Fibroblast of pulmonary artery (primary cell): ENCODE results near the gene CBL.
A peak's percentile ranks its signal among the peaks of the same experiment; 100 is the strongest.

Experiments used
- DNase-seq: peaks from one replicate; pipeline ENCODE4 v3.0.0-alpha.2; 2010; ENCODE audit warnings: low read depth
- H3K4me3 ChIP-seq: replicated peaks from 2 replicates; pipeline ENCODE4 v1.5.1; 2011; ENCODE audit warnings: low read depth, mild to moderate bottlenecking, control low read depth, low read length, moderate library complexity
- TF ChIP-seq, protein P1 (sequence below): IDR thresholded peaks from 2 replicates; pipeline ENCODE4 v1.5.1; 2011; ENCODE audit warnings: mild to moderate bottlenecking, control low read depth, low read length, inconsistent platforms; ENCODE audit errors: missing control alignments

The CBL gene

DNA sequence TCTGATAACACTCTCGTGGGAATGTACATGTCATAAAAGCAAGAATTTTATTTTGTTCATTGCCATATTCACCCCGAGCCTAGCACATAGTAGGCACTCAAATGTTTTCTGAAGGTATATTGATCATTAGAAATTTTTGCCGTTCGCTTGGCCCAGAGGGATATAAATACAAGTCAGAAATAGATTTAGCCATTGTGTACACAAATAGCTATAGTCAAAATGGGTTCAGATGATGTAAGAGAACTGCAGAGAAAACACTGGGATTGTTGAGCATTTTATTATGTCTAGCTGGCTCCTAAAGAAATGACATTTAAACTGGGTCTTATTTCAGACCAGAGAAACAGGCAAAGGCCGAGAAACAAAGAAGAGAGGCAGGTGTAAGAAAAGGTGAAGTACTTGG lies 61.5 kb downstream of the CBL start:
- no peak for DNase-seq
- TF ChIP-seq, protein P1, sequence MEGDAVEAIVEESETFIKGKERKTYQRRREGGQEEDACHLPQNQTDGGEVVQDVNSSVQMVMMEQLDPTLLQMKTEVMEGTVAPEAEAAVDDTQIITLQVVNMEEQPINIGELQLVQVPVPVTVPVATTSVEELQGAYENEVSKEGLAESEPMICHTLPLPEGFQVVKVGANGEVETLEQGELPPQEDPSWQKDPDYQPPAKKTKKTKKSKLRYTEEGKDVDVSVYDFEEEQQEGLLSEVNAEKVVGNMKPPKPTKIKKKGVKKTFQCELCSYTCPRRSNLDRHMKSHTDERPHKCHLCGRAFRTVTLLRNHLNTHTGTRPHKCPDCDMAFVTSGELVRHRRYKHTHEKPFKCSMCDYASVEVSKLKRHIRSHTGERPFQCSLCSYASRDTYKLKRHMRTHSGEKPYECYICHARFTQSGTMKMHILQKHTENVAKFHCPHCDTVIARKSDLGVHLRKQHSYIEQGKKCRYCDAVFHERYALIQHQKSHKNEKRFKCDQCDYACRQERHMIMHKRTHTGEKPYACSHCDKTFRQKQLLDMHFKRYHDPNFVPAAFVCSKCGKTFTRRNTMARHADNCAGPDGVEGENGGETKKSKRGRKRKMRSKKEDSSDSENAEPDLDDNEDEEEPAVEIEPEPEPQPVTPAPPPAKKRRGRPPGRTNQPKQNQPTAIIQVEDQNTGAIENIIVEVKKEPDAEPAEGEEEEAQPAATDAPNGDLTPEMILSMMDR, result no peak
- no peak overlapping the region for H3K4me3 ChIP-seq

DNA sequence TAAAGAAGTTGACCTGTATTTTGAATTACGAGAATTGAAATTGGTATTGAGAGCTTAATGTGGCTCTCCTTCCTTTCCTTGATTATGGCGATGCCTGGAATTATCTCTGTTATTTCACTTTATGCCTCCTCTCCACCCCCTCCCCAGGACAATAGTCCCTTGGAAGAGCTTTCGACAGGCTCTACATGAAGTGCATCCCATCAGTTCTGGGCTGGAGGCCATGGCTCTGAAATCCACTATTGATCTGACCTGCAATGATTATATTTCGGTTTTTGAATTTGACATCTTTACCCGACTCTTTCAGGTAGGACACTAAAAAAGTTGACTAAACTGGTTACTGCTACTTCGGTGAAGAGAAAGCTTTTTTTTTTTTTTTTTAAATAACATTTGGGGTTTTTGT lies 67.6 kb downstream of the CBL start:
- no peak for DNase-seq
- TF ChIP-seq, protein P1, result no peak
- H3K4me3 ChIP-seq, result no peak overlapping the region

DNA sequence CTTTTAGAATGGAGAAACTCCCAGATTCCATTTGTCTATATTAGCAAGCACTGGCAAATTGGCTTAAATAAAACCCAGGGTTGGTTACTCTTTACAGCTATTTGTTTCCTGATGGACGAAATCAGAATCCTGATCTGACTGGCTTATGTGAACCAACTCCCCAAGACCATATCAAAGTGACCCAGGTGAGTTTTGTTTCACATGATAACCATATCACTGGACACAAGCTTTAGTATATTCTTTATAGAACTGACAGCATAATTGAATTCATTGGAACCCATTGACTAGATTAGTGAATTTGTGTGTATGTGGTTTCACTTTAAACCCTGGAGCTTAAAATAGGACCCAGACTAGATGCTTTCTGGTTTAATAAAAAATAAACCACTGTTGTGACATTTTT lies 71.5 kb downstream of the CBL start:
- TF ChIP-seq, protein P1, result no peak
- no peak for DNase-seq
- H3K4me3 ChIP-seq, result no peak overlapping the region

DNA sequence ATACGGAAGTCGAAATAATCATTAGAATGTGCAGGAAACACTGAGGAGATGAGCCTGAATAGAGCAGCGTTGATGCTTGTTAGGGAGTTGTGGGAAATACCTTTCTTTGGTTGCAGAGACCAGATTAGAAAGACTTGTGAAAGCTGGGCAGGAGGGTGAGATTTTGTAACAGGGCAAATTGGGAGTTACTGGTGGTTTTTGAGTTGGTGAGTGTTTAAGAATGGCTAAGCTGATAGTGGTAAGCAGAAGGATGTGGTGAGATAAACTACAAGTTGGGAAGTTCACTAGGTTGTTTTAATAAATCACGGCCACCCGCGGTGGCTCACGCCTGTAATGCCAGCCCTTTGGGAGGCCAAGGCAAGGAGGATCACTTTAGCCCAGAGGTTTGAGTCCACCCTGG lies 76.4 kb downstream of the CBL start:
- TF ChIP-seq, protein P1, result no peak
- H3K4me3 ChIP-seq, result no peak overlapping the region
- DNase-seq, result peak; percentile 29

DNA sequence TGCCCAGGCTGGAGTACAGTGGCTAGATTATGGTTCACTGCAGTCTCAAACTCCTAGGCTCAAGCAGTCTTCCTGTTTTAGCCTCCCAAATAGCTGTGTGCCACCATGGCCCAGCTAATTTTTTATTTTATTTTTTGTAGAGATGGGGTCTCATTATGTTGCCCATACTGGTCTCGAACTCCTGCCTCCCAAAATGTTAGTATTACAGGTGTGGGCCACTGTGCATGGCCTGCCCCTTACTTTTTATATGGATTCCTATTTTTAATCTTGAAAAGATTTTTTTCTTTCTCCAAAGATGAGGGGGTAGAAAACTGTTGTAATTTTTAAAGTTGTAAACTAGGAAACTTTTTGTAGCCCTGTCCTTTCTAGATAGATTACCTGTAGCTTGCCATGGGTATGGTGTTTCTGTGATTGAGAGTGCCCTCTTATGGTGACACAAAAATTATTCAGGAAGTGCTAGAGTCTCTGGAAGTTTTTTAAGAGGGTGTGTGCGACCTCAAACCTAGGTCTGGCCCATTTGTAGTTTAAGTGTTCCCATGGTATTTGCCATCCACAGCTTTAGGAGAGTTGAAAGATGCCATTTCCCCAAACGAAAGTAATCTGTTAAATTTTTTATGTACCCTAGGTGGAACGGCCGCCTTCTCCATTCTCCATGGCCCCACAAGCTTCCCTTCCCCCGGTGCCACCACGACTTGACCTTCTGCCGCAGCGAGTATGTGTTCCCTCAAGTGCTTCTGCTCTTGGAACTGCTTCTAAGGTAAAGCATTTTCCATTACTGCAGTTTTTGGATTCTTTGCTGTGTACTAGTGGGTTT lies 78.4 kb downstream of the CBL start:
- TF ChIP-seq, protein P1, result peak; percentile 46
- H3K4me3 ChIP-seq, result no peak overlapping the region
- DNase-seq, result peak; percentile 62

DNA sequence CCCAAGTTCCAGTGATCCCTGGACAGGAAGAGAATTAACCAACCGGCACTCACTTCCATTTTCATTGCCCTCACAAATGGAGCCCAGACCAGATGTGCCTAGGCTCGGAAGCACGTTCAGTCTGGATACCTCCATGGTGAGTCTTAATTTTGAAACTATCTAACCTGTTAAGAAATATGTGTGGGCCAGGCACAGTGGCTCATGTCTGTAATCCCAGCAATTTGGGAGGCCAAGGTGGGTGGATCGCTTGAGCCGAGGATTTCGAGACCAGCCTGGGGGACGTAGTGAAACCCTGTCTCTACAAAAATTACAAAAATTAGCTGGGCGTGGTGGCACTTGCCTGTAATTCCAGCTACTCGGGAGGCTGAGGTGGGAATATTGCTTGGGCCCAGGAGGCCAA lies 79.3 kb downstream of the CBL start:
- TF ChIP-seq, protein P1, result no peak
- no peak for DNase-seq
- H3K4me3 ChIP-seq, result no peak overlapping the region

DNA sequence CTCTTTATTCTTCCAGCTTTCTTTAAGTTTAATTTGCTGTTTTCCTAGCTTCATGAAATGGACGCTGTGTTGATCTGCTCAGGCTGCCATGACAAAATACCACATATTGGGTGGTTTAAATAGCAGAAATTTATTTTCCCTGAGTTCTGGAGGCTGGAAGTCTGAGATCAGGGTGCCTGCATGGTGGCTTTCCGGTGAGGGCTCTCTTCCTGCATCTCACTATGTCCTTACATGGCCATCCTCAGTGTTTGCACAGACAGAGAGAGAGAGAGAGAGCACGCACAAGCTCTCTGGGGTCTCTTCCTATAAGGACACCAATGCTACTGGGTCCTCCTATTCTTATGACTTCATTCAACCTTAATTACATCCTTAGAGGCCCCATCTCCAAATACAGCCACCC lies 82.1 kb downstream of the CBL start:
- no peak for DNase-seq
- TF ChIP-seq, protein P1, result no peak
- no peak overlapping the region for H3K4me3 ChIP-seq
